BE2C (cell line): ENCODE data around the gene EDIL3.

Experiments used
- DNase-seq: peaks from one replicate; pipeline ENCODE4 v3.0.0-alpha.2; 2020
- H3K27me3 ChIP-seq: fragments of 250-450 bp; sonication (Bioruptor Pico); 2 replicates; pipeline ENCODE4 v1.5.1; 2020; ENCODE audit warnings: mild to moderate bottlenecking
- H3K36me3 ChIP-seq: fragments of 250-450 bp; sonication (Bioruptor Pico); 2 replicates; pipeline ENCODE4 v1.5.1; 2020; ENCODE audit warnings: mild to moderate bottlenecking
- H3K4me1 ChIP-seq: fragments of 250-450 bp; sonication (Bioruptor Pico); 2 replicates; pipeline ENCODE4 v1.5.1; 2020
- H3K4me3 ChIP-seq: 2 replicates; pipeline ENCODE4 v1.5.1; 2011; ENCODE audit warnings: low read depth, low read length
- H3K9me3 ChIP-seq: fragments of 250-450 bp; sonication (Bioruptor Pico); 2 replicates; pipeline ENCODE4 v1.5.1; 2020
- CTCF ChIP-seq: IDR thresholded peaks from 2 replicates; pipeline ENCODE4 v1.5.1; 2012; ENCODE audit warnings: mild to moderate bottlenecking, low read depth, low read length

Gene EDIL3

GRCh38 chr5:84149094-84149493 is 235.6 kb downstream of the EDIL3 start:
- Histone ChIP-seq H3K9me3 (no peaks in the 10 kb centered on the region), H3K27me3 (no peaks in the 10 kb centered on the region), H3K4me1 (no peaks in the 10 kb centered on the region), H3K36me3 (no peaks in the 10 kb centered on the region), H3K4me3 (no peak overlapping the region)
- no peak for DNase-seq
- TF ChIP-seq CTCF = no peak

- no peaks in the 10 kb centered on the region for H3K4me1 ChIP-seq
- TF ChIP-seq CTCF = no peak
- no peak overlapping the region for H3K4me3 ChIP-seq
- no peaks in the 10 kb centered on the region for H3K36me3 ChIP-seq
- H3K27me3 ChIP-seq = no peaks in the 10 kb centered on the region
- no peak for DNase-seq
- H3K9me3 ChIP-seq = no peaks in the 10 kb centered on the region
Measured at GRCh38 chr5:84148651-84149050, 236.0 kb downstream of the EDIL3 start.

GRCh38 chr5:84137541-84137940 is 247.1 kb downstream of the EDIL3 start:
- no peaks in the 10 kb centered on the region; the same call in 1 of the 2 replicates for H3K4me1 ChIP-seq
- no peak overlapping the region for H3K4me3 ChIP-seq
- H3K36me3 ChIP-seq = no peaks in the 10 kb centered on the region
- no peaks in the 10 kb centered on the region for H3K27me3 ChIP-seq
- no peak for DNase-seq
- TF ChIP-seq CTCF = no peak
- H3K9me3 ChIP-seq = no peaks in the 10 kb centered on the region

- DNase-seq = no peak
- no peak for TF ChIP-seq CTCF
- no peak overlapping the region for H3K4me3 ChIP-seq
- H3K4me1 ChIP-seq = no peaks in the 10 kb centered on the region
- H3K9me3 ChIP-seq = no peaks in the 10 kb centered on the region
- no peaks in the 10 kb centered on the region for H3K27me3 ChIP-seq
- H3K36me3 ChIP-seq = no peaks in the 10 kb centered on the region
Measured at GRCh38 chr5:84131372-84131771, 253.3 kb downstream of the EDIL3 start.

GRCh38 chr5:84130006-84130580 is 254.6 kb downstream of the EDIL3 start:
- Histone ChIP-seq H3K36me3 (no peaks in the 10 kb centered on the region), H3K4me3 (no peak overlapping the region), H3K4me1 (no peaks in the 10 kb centered on the region), H3K27me3 (no peaks in the 10 kb centered on the region), H3K9me3 (no peaks in the 10 kb centered on the region)
- TF ChIP-seq CTCF = no peak
- DNase-seq = no peak

GRCh38 chr5:84125216-84125615 is 259.5 kb downstream of the EDIL3 start:
- no peaks in the 10 kb centered on the region for H3K27me3 ChIP-seq
- no peak overlapping the region for H3K4me3 ChIP-seq
- no peaks in the 10 kb centered on the region for H3K36me3 ChIP-seq
- H3K4me1 ChIP-seq = peaks cover 3% of the 10 kb centered on the region; the same call in 1 of the 2 replicates
- H3K9me3 ChIP-seq = no peaks in the 10 kb centered on the region
- no peak for TF ChIP-seq CTCF
- no peak for DNase-seq
